Nephron (organoid): ENCODE data around the gene OTUD1.

Experiments used
- H3K27ac Mint-ChIP-seq, 3 experiments: 2 replicates each; pipeline ENCODE4 v1.8.0; 2020; ENCODE audit warnings: mixed read lengths in 3 of 3, mild to moderate bottlenecking in 2 of 3, moderate library complexity in 1 of 3
- H3K27me3 Mint-ChIP-seq: 2 replicates; pipeline ENCODE4 v1.8.0; 2021; ENCODE audit warnings: low read depth, mild to moderate bottlenecking, moderate library complexity, mixed read lengths
- H3K36me3 Mint-ChIP-seq: 2 replicates; pipeline ENCODE4 v1.8.0; 2020; ENCODE audit warnings: low read depth, mixed read lengths
- H3K4me1 Mint-ChIP-seq: 2 replicates; pipeline ENCODE4 v1.8.0; 2020; ENCODE audit warnings: mixed read lengths
- H3K4me3 Mint-ChIP-seq, 3 experiments: 2 replicates each; pipeline ENCODE4 v1.8.0; 2020; ENCODE audit warnings: mild to moderate bottlenecking in 3 of 3, mixed read lengths in 3 of 3, moderate library complexity in 2 of 3
- H3K9me3 Mint-ChIP-seq: 2 replicates; pipeline ENCODE4 v1.8.0; 2020; ENCODE audit warnings: mixed read lengths
- CTCF ChIP-seq, 3 experiments: fragments of 200-600 bp; sonication (generic); IDR thresholded peaks; one replicate each; pipeline ENCODE4 v1.5.0; 2021; ENCODE audit warnings: antibody characterized with exemption in 3 of 3; ENCODE audit not compliant: unreplicated experiment in 3 of 3

Gene OTUD1

DNA sequence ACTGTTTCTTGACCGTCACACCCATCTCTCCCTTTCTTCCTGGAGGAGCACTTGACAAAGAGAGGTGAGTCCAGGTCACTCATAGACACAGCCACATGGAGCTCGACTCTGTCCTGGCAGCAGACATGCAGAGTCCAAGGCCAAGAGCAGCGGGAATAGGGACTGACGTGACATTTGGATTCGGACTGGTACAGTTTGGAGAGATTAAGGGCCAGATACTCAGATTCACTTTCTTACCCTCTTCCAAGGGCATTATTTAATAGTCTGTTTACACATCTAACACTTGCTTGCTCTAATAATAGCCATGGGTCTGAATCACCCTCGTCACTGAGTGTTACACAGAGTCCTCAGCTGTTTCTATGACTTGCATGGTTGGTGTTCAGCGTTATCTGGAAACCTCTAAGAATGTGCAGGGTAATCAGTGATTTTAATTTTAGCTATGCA, 39.2 kb upstream of the OTUD1 start:
- Mint-ChIP-seq H3K4me3 (no peak overlapping the region), H3K27me3 (no peaks in the 10 kb centered on the region), H3K4me1 (peaks cover 13% of the 10 kb centered on the region), H3K9me3 (no peaks in the 10 kb centered on the region), H3K27ac (no peak overlapping the region), H3K36me3 (no peaks in the 10 kb centered on the region)
- no peak for TF ChIP-seq CTCF (IDR thresholded peaks at IDR 0.05; ENCODE audit: unreplicated experiment in 3 of 3)

DNA sequence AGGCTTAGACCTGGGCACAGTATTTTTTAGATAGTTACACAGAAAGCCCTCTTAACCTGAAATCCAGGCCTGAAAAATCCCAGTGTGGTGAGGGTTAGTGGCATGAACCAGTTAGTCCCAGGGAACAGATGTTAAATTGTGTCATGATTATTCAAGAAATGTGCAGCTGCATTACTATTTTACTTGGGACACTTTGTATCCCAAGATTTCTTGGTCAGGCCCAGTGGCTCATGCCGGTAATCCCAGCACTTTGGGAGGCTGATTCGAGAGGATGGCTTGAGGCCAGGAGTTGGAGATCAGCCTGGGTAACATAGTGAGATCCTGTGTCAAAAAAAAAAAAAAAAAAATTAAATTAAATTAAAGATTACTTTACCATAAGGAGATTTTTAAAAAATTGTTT, 36.0 kb upstream of the OTUD1 start:
- H3K4me1 Mint-ChIP-seq = peaks cover 13% of the 10 kb centered on the region
- no peaks in the 10 kb centered on the region for H3K36me3 Mint-ChIP-seq
- H3K4me3 Mint-ChIP-seq = no peak overlapping the region
- H3K27me3 Mint-ChIP-seq = no peaks in the 10 kb centered on the region
- H3K9me3 Mint-ChIP-seq = no peaks in the 10 kb centered on the region
- TF ChIP-seq CTCF (IDR thresholded peaks at IDR 0.05; ENCODE audit: unreplicated experiment in 3 of 3) = no peak
- H3K27ac Mint-ChIP-seq = no peak overlapping the region

- TF ChIP-seq CTCF (IDR thresholded peaks at IDR 0.05; ENCODE audit: unreplicated experiment in 3 of 3) = no peak
These were observed 35.6 kb upstream of the OTUD1 start for GRCh38 chr10:23403278-23403677.

DNA sequence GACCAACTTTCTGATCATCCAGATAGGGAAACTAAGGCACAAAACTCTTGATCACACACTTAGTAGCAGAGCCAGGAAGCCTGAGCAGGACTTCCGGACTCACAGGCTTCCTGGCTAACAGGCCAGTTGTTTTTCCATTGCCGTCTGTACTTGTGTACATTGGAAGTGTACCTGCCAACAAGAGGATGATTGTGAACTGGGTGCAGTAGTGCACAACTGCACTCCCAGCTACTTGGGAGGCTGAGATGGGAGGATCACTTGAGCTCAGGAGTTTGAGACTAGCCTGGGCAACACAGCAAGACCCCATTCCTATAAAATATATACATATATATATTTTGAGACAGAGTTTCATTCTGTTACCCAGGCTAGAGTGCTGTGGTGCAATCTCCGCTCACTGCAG, 35.2 kb upstream of the OTUD1 start:
- no peak for TF ChIP-seq CTCF (IDR thresholded peaks at IDR 0.05; ENCODE audit: unreplicated experiment in 3 of 3)
- H3K9me3 Mint-ChIP-seq = no peaks in the 10 kb centered on the region
- no peaks in the 10 kb centered on the region for H3K27me3 Mint-ChIP-seq
- H3K27ac Mint-ChIP-seq = no peak overlapping the region
- H3K36me3 Mint-ChIP-seq = no peaks in the 10 kb centered on the region
- peaks cover 13% of the 10 kb centered on the region for H3K4me1 Mint-ChIP-seq
- no peak overlapping the region for H3K4me3 Mint-ChIP-seq

More at GRCh38 chr10:23403278-23403677, 35.6 kb upstream of the OTUD1 start:
- Mint-ChIP-seq H3K4me3 (no peak overlapping the region), H3K4me1 (peaks cover 13% of the 10 kb centered on the region), H3K27ac (no peak overlapping the region), H3K36me3 (no peaks in the 10 kb centered on the region), H3K27me3 (no peaks in the 10 kb centered on the region), H3K9me3 (no peaks in the 10 kb centered on the region)

DNA sequence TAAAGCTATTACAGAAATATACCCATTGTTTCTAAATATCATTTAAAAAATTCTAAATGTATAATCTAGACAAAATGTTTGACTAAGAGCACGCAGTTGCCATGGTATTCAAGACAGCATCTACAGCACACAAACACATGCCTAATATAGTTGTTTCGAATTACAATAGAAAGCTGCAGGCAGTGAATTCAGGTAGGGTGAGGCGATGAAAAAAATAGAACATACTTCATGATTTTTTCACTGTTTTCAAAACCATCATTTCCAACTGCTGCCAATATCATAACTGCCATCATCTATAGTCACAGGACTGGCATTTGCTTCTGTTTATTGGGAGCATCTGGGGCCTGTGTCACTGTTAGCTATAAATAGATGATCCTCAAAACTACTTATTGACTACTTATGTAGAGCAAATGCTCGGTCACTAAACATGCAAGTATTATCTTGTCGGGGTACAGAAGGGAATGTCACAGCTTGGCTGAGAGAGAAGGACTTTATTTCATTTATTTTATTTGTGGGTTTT, 34.4 kb upstream of the OTUD1 start:
- TF ChIP-seq CTCF (IDR thresholded peaks at IDR 0.05; ENCODE audit: unreplicated experiment in 3 of 3) = no peak

GRCh38 chr10:23405540-23405939, 33.3 kb upstream of the OTUD1 start:
- H3K9me3 Mint-ChIP-seq = no peaks in the 10 kb centered on the region
- no peaks in the 10 kb centered on the region for H3K36me3 Mint-ChIP-seq
- no peaks in the 10 kb centered on the region for H3K27me3 Mint-ChIP-seq
- no peak overlapping the region for H3K4me3 Mint-ChIP-seq
- no peak for TF ChIP-seq CTCF (IDR thresholded peaks at IDR 0.05; ENCODE audit: unreplicated experiment in 3 of 3)
- peaks cover 6% of the 10 kb centered on the region for H3K4me1 Mint-ChIP-seq
- H3K27ac Mint-ChIP-seq = no peak overlapping the region

More for the DNA sequence above, 34.4 kb upstream of the OTUD1 start:
- Mint-ChIP-seq H3K4me1 (peaks cover 12% of the 10 kb centered on the region), H3K4me3 (no peak overlapping the region), H3K27ac (no peak overlapping the region), H3K36me3 (no peaks in the 10 kb centered on the region), H3K27me3 (no peaks in the 10 kb centered on the region), H3K9me3 (no peaks in the 10 kb centered on the region)
